Neural crest cell (in vitro differentiated cells): ENCODE data around the gene ATP8B1. TPM values are rescaled to one million over a fixed set of nuclear protein-coding genes. Genes with fewer than 3 reads are reported as not detected.

ENCODE experiments used
- DNase-seq: peaks from one replicate; pipeline ENCODE4 v3.0.0; 2021; ENCODE audit warnings: low read depth, mixed read lengths, low spot score
- H3K27ac Mint-ChIP-seq: one replicate; pipeline ENCODE4 v1.8.0; 2021; ENCODE audit warnings: mild to moderate bottlenecking, mixed read lengths; ENCODE audit not compliant: unreplicated experiment
- H3K27me3 Mint-ChIP-seq: 2 replicates; pipeline ENCODE4 v1.8.0; 2021; ENCODE audit warnings: low read depth, mild to moderate bottlenecking, mixed read lengths
- H3K36me3 Mint-ChIP-seq: 2 replicates; pipeline ENCODE4 v1.8.0; 2021; ENCODE audit warnings: low read depth, mild to moderate bottlenecking, mixed read lengths
- H3K4me1 Mint-ChIP-seq: 2 replicates; pipeline ENCODE4 v1.8.0; 2021; ENCODE audit warnings: mixed read lengths
- H3K4me3 Mint-ChIP-seq: one replicate; pipeline ENCODE4 v1.8.0; 2021; ENCODE audit warnings: mild to moderate bottlenecking, mixed read lengths
- H3K9me3 Mint-ChIP-seq: 2 replicates; pipeline ENCODE4 v1.8.0; 2021; ENCODE audit warnings: mixed read lengths
- total RNA-seq: library from RNA; stranded (reverse); gene quantifications from 2 replicates; pipeline ENCODE4 v1.2.1, GENCODE V29; 2021
- TF ChIP-seq, protein P1 (sequence below): fragments of 200-600 bp; sonication (generic); conservative IDR thresholded peaks from 2 replicates; pipeline ENCODE4 v1.5.0; 2021; ENCODE audit warnings: antibody characterized with exemption, mild to moderate bottlenecking

Gene ATP8B1
- total RNA-seq, 1 donor from 2014 or later, result 0.05 TPM

DNA sequence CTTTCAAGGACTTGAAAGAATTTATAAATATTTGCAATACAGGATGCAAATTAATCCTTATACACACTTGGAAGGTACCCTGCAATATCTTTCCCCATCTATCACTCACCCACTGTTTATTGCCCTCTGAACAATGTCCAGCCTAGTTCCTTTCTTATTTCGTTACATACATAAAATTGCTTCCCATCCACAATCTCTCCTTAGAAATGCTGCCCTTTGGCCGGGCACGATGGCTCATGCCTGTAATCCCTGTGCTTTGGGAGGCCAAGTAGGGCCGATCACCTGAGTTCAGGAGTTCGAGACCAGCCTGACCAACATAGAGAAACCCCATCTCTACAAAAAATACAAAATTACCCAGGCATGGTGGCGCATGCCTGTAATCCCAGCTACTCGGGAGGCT lies 41.2 kb upstream of the ATP8B1 start:
- Mint-ChIP-seq H3K4me3 (no peak overlapping the region), H3K9me3 (no peaks in the 10 kb centered on the region), H3K27ac (no peak overlapping the region), H3K36me3 (no peaks in the 10 kb centered on the region), H3K27me3 (peaks cover 32% of the 10 kb centered on the region), H3K4me1 (no peaks in the 10 kb centered on the region)
- TF ChIP-seq, protein P1, sequence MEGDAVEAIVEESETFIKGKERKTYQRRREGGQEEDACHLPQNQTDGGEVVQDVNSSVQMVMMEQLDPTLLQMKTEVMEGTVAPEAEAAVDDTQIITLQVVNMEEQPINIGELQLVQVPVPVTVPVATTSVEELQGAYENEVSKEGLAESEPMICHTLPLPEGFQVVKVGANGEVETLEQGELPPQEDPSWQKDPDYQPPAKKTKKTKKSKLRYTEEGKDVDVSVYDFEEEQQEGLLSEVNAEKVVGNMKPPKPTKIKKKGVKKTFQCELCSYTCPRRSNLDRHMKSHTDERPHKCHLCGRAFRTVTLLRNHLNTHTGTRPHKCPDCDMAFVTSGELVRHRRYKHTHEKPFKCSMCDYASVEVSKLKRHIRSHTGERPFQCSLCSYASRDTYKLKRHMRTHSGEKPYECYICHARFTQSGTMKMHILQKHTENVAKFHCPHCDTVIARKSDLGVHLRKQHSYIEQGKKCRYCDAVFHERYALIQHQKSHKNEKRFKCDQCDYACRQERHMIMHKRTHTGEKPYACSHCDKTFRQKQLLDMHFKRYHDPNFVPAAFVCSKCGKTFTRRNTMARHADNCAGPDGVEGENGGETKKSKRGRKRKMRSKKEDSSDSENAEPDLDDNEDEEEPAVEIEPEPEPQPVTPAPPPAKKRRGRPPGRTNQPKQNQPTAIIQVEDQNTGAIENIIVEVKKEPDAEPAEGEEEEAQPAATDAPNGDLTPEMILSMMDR, result no peak
- no peak for DNase-seq

- peaks cover 29% of the 10 kb centered on the region for H3K27me3 Mint-ChIP-seq
- no peaks in the 10 kb centered on the region for H3K36me3 Mint-ChIP-seq
- no peak overlapping the region for H3K27ac Mint-ChIP-seq
- H3K9me3 Mint-ChIP-seq, result no peaks in the 10 kb centered on the region
- H3K4me1 Mint-ChIP-seq, result no peaks in the 10 kb centered on the region
- H3K4me3 Mint-ChIP-seq, result no peak overlapping the region
- TF ChIP-seq, protein P1, result no peak
- DNase-seq, result no peak
These were observed 40.3 kb upstream of the ATP8B1 start for GRCh38 chr18:57843386-57843785.

DNA sequence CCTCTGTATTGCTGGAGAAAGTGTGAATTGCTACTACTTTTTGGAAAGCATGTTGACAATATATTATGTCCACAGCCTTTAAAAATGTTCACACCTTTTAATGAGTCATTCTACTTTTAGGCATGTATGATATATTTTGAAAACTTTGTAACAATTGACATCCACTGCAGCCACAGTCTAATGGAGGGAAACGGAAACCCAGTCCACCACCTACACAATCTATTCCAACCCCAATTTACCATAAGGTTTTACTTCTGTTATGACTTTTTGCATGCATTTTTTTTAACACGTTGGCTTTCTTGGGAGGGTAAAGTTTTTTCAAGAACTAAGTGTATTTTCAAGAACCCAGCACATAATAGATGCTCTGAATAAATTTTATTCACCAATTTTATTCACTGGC lies 38.5 kb upstream of the ATP8B1 start:
- no peak overlapping the region for H3K4me3 Mint-ChIP-seq
- no peaks in the 10 kb centered on the region for H3K4me1 Mint-ChIP-seq
- no peaks in the 10 kb centered on the region for H3K36me3 Mint-ChIP-seq
- H3K27ac Mint-ChIP-seq, result no peak overlapping the region
- no peak for DNase-seq
- H3K9me3 Mint-ChIP-seq, result no peaks in the 10 kb centered on the region
- TF ChIP-seq, protein P1, result no peak
- peaks cover 25% of the 10 kb centered on the region for H3K27me3 Mint-ChIP-seq

- no peaks in the 10 kb centered on the region for H3K36me3 Mint-ChIP-seq
- no peak for DNase-seq
- H3K4me3 Mint-ChIP-seq, result no peak overlapping the region
- TF ChIP-seq, protein P1, result no peak
- no peaks in the 10 kb centered on the region for H3K9me3 Mint-ChIP-seq
- peaks cover 25% of the 10 kb centered on the region for H3K27me3 Mint-ChIP-seq
- H3K4me1 Mint-ChIP-seq, result no peaks in the 10 kb centered on the region
- H3K27ac Mint-ChIP-seq, result no peak overlapping the region
These were observed 36.8 kb upstream of the ATP8B1 start for GRCh38 chr18:57839942-57840381.

DNA sequence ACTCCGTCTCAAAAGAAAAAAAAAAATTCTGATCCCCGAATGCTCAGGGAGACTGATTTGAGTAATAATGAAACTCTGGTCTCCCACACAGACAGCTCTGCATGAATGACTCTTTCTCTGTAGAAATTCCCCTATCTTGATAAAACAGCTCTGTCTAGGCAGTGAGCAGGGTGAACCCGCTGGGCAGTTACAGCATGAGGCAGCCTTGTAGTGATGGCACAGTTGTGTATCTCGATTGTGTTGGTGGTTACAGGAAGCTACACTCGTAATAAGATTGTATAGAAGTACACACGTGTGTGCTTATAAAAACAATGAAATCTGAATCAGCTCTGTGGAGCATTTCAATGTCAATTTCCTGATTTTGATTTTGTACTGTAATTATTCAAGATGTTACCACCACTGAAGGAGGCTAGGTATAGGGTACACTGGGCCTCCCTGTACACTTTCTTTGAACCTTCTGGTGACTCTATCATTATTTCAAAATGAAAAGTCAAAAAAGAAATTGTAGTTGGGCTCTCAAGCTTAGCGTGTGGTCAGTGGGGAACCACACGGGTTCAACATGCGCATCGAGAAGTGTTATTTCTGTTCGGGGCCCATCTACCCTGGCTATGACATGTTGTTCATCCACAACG lies 34.9 kb upstream of the ATP8B1 start:
- Mint-ChIP-seq H3K9me3 (no peaks in the 10 kb centered on the region), H3K4me3 (no peak overlapping the region), H3K36me3 (no peaks in the 10 kb centered on the region), H3K27ac (no peak overlapping the region), H3K4me1 (no peaks in the 10 kb centered on the region), H3K27me3 (peaks cover 14% of the 10 kb centered on the region)
- no peak for DNase-seq
- TF ChIP-seq, protein P1, result no peak
